ACC112 (cell line): ENCODE measurements around the gene ARHGEF17.

ENCODE experiments used
- H2AFZ ChIP-seq: fragments of 200-600 bp; sonication (generic); one replicate; pipeline ENCODE4 v1.6.0; 2017; ENCODE audit warnings: antibody characterized with exemption, low read length; ENCODE audit not compliant: unreplicated experiment
- H3K27ac ChIP-seq: fragments of 200-600 bp; sonication (generic); 2 replicates; pipeline ENCODE4 v1.5.1; 2014; ENCODE audit warnings: low read depth, mild to moderate bottlenecking, antibody characterized with exemption, low read length, moderate library complexity
- H3K27me3 ChIP-seq: fragments of 200-600 bp; sonication (generic); 2 replicates; pipeline ENCODE4 v1.6.1; 2014; ENCODE audit warnings: mild to moderate bottlenecking, antibody characterized with exemption, low read length, moderate library complexity, mixed read lengths; ENCODE audit not compliant: insufficient read depth
- H3K36me3 ChIP-seq: fragments of 200-600 bp; sonication (generic); 2 replicates; pipeline ENCODE4 v1.6.1; 2016; ENCODE audit warnings: mild to moderate bottlenecking, antibody characterized with exemption, low read length, moderate library complexity, mixed read lengths; ENCODE audit not compliant: insufficient read depth
- H3K4me1 ChIP-seq: fragments of 200-600 bp; sonication (generic); one replicate; pipeline ENCODE4 v1.6.1; 2016; ENCODE audit warnings: low read length, mixed read lengths; ENCODE audit not compliant: insufficient read depth, unreplicated experiment, control insufficient read depth
- H3K4me3 ChIP-seq: fragments of 200-600 bp; sonication (generic); 2 replicates; pipeline ENCODE4 v1.5.1; 2014; ENCODE audit warnings: mild to moderate bottlenecking, low read depth, low read length
- H3K79me2 ChIP-seq: fragments of 200-600 bp; sonication (generic); one replicate; pipeline ENCODE4 v1.6.0; 2016; ENCODE audit warnings: low read length; ENCODE audit not compliant: control insufficient read depth, unreplicated experiment, insufficient read depth

The ARHGEF17 gene

GRCh38 chr11:73308003-73308960 lies at the start of gene ARHGEF17:
ARHGEF17 (plus strand) TSS chr11:73308276; CDS start chr11:73308639, 363 bp downstream.
- Histone ChIP-seq H3K4me3 (peak within 1 kb of the TSS; percentile 87), H3K27ac (peak within 1 kb of the TSS; percentile 87), H3K79me2 (peaks cover 39% of the 10 kb centered on the region), H2AFZ (peak within 1 kb of the TSS; percentile 90), H3K27me3 (no peaks in the 10 kb centered on the region), H3K36me3 (no peaks in the 10 kb centered on the region), H3K4me1 (peaks cover 47% of the 10 kb centered on the region)

- Histone ChIP-seq H3K36me3 (no peaks in the 10 kb centered on the region), H3K4me1 (peaks cover 27% of the 10 kb centered on the region), H3K27ac (no peak overlapping the region), H3K27me3 (peaks cover 2% of the 10 kb centered on the region; the same call in 1 of the 2 replicates), H2AFZ (no peak overlapping the region), H3K4me3 (no peak overlapping the region), H3K79me2 (no peaks in the 10 kb centered on the region)
These were observed 48.5 kb upstream of the ARHGEF17 start for GRCh38 chr11:73259406-73260126.

- Histone ChIP-seq H3K27me3 (peaks cover 6% of the 10 kb centered on the region; the same call in 1 of the 2 replicates), H3K4me1 (peaks cover 27% of the 10 kb centered on the region), H3K27ac (no peak overlapping the region), H3K79me2 (no peaks in the 10 kb centered on the region), H3K36me3 (no peaks in the 10 kb centered on the region), H2AFZ (no peak overlapping the region), H3K4me3 (no peak overlapping the region)
These were observed 48.0 kb upstream of the ARHGEF17 start for GRCh38 chr11:73260127-73260457.

GRCh38 chr11:73262851-73263495 lies 45.1 kb upstream of the ARHGEF17 start:
- peaks cover 13% of the 10 kb centered on the region for H3K4me1 ChIP-seq
- no peak overlapping the region for H2AFZ ChIP-seq

DNA sequence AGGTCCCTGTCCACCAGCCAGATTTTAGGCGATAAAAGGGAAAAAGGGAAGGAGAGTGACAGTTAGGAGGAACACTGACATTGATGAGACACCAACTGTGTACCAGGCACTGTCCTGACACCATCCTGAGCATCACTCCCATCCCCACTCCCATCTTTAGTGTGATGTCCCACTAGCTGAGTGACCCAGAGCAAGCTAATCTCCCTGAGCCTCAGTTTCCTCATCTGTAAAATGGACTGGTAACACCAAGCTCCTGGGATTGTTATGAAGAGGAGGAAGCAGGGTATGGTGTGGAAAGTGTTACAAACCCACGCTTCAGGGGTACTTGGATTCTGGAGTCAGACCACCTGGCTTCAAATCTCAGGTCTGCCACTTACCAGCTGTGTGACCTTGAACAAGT lies 44.4 kb upstream of the ARHGEF17 start:
- H3K4me3 ChIP-seq = no peak overlapping the region
- H3K4me1 ChIP-seq = peaks cover 9% of the 10 kb centered on the region
- H3K36me3 ChIP-seq = no peaks in the 10 kb centered on the region
- no peaks in the 10 kb centered on the region for H3K79me2 ChIP-seq
- no peak overlapping the region for H2AFZ ChIP-seq
- H3K27ac ChIP-seq = no peak overlapping the region
- peaks cover 24% of the 10 kb centered on the region; the same call in 1 of the 2 replicates for H3K27me3 ChIP-seq

More at GRCh38 chr11:73262851-73263495, 45.1 kb upstream of the ARHGEF17 start:
- H3K36me3 ChIP-seq = no peaks in the 10 kb centered on the region
- H3K27ac ChIP-seq = no peak overlapping the region
- no peaks in the 10 kb centered on the region for H3K79me2 ChIP-seq
- peaks cover 24% of the 10 kb centered on the region; the same call in 1 of the 2 replicates for H3K27me3 ChIP-seq
- H3K4me3 ChIP-seq = no peak overlapping the region

- Histone ChIP-seq H3K27me3 (peaks cover 24% of the 10 kb centered on the region; the same call in 1 of the 2 replicates), H3K36me3 (no peaks in the 10 kb centered on the region), H3K27ac (no peak overlapping the region), H3K4me3 (no peak overlapping the region), H3K79me2 (no peaks in the 10 kb centered on the region), H3K4me1 (peaks cover 9% of the 10 kb centered on the region), H2AFZ (no peak overlapping the region)
These were observed 42.7 kb upstream of the ARHGEF17 start for GRCh38 chr11:73265278-73265810.

GRCh38 chr11:73265853-73266645 lies 42.0 kb upstream of the ARHGEF17 start:
- no peak overlapping the region for H3K4me3 ChIP-seq
- peaks cover 24% of the 10 kb centered on the region; the same call in 1 of the 2 replicates for H3K27me3 ChIP-seq
- H2AFZ ChIP-seq = no peak overlapping the region
- peaks cover 9% of the 10 kb centered on the region for H3K4me1 ChIP-seq
- H3K79me2 ChIP-seq = no peaks in the 10 kb centered on the region
- no peaks in the 10 kb centered on the region for H3K36me3 ChIP-seq
- H3K27ac ChIP-seq = no peak overlapping the region

DNA sequence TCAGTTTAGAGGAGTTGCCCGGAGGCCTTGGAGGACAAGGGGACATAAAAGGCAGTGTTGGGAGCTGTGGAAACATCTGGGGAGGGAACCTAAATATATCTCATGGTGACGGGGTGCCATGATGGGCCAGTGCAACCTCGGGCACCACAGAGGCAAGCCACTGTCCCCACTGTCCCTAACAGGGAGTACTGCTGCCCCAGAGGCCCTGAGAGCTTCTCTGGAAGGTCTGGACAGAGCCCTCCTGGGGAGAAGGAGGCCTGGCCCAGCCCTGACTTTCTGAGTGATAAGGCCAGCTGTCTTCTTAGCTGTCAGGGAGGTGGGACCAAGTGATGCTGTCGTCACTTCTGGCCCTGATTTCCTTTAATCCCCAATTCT lies 41.4 kb upstream of the ARHGEF17 start:
- peaks cover 10% of the 10 kb centered on the region for H3K4me1 ChIP-seq
- no peak overlapping the region for H3K27ac ChIP-seq
- H3K4me3 ChIP-seq = no peak overlapping the region
- H3K79me2 ChIP-seq = no peaks in the 10 kb centered on the region
- H3K36me3 ChIP-seq = no peaks in the 10 kb centered on the region
- H2AFZ ChIP-seq = no peak overlapping the region
- peaks cover 24% of the 10 kb centered on the region; the same call in 1 of the 2 replicates for H3K27me3 ChIP-seq

GRCh38 chr11:73267122-73267846 lies 40.8 kb upstream of the ARHGEF17 start:
- no peak overlapping the region for H3K27ac ChIP-seq
- H3K27me3 ChIP-seq = peaks cover 24% of the 10 kb centered on the region; the same call in 1 of the 2 replicates
- no peaks in the 10 kb centered on the region for H3K79me2 ChIP-seq
- H2AFZ ChIP-seq = no peak overlapping the region
- H3K36me3 ChIP-seq = no peaks in the 10 kb centered on the region
- H3K4me1 ChIP-seq = peaks cover 13% of the 10 kb centered on the region
- H3K4me3 ChIP-seq = no peak overlapping the region
